Gastroesophageal sphincter (tissue), 3 donors: ENCODE results near the gene MRPS15.

ENCODE experiments used
- CTCF ChIP-seq, 4 experiments: fragments of 200-600 bp in 2 of 4; fragments of 450-650 bp in 2 of 4; sonication (generic) in 1 of 4; IDR thresholded peaks; one replicate each; pipeline ENCODE4 v1.5.1; 2017 to 2019; ENCODE audit warnings: antibody characterized with exemption in 4 of 4, mild to moderate bottlenecking in 2 of 4, moderate library complexity in 2 of 4
- POLR2AphosphoS5 ChIP-seq: sonication (generic); formaldehyde crosslinking; IDR thresholded peaks from one replicate; pipeline ENCODE4 v1.6.1; 2017; ENCODE audit warnings: antibody characterized with exemption

GRCh38 chr1:36510418-36510817 is 46.2 kb upstream of the MRPS15 start:
- TF ChIP-seq POLR2AphosphoS5 (no peak), CTCF (IDR thresholded peaks at IDR 0.05) (no peak)
